GM13977 (cell line): ENCODE results near the gene SLC6A5.

Experiments used
- DNase-seq: peaks from one replicate; pipeline ENCODE4 v3.0.0; 2012; ENCODE audit warnings: low spot score
- in situ Hi-C: fragments of 300-500 bp; cut with MboI; formaldehyde crosslinking; loops from one replicate; pipeline ENCODE4 v1.12.0; 2022; ENCODE audit warnings: low sequenced_read_pairs, low pct_unique_long_range_greater_than_20kb, mixed read lengths, inconsistent platforms; ENCODE audit not compliant: unreplicated experiment
- TF ChIP-seq, protein P1 (sequence below): IDR thresholded peaks from 2 replicates; pipeline ENCODE4 v1.5.1; 2012; ENCODE audit warnings: mild to moderate bottlenecking, control low read depth; ENCODE audit not compliant: insufficient read depth; ENCODE audit errors: extremely low read depth, missing control alignments

Gene SLC6A5

DNA sequence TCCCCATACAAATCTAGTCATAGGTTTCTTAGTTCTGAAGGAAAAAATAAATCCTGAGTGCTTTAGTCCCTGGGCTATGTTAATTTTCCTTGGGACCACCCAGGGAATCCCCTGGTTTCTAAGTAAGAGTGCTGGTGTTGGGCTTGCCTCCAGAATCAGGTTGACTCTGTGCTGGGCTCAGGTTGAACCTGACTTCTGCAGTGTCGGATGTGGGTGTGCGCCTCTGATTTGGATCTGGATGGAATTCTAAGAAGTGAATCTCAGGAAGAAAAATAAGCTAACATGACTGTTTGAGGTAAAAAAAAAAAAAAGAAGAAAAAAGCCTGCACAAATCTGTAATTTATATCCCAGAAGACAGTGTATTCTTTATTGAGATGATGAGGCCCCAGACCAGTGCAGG is 41.0 kb downstream of the SLC6A5 start:
- in situ Hi-C loops, result loop anchor here (25.0 kb wide), 1 partner anchor 1497 kb away; no protein-coding TSS in a partner anchor
- DNase-seq, result no peak
- TF ChIP-seq, protein P1, sequence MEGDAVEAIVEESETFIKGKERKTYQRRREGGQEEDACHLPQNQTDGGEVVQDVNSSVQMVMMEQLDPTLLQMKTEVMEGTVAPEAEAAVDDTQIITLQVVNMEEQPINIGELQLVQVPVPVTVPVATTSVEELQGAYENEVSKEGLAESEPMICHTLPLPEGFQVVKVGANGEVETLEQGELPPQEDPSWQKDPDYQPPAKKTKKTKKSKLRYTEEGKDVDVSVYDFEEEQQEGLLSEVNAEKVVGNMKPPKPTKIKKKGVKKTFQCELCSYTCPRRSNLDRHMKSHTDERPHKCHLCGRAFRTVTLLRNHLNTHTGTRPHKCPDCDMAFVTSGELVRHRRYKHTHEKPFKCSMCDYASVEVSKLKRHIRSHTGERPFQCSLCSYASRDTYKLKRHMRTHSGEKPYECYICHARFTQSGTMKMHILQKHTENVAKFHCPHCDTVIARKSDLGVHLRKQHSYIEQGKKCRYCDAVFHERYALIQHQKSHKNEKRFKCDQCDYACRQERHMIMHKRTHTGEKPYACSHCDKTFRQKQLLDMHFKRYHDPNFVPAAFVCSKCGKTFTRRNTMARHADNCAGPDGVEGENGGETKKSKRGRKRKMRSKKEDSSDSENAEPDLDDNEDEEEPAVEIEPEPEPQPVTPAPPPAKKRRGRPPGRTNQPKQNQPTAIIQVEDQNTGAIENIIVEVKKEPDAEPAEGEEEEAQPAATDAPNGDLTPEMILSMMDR, result no peak

DNA sequence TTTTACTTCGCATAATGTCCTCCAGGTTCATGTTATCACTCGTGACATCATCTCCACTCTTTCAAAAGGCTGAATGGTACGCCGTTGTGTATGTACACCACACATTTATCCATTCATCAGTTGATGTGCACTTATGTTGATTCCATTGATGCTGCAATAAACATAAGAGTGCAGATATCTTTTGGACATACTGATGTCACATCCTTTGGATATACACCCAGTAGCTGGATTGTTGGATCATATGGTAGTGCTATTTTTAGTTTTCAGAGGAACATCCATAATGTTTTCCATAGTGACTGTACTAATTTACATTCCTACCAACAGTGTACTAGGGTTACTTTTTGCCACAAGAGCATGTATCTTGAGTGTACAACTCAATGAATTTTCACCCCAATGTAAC is 45.0 kb downstream of the SLC6A5 start:
- no peak for DNase-seq
- TF ChIP-seq, protein P1, result no peak
- in situ Hi-C loops, result loop anchor here (25.0 kb wide), 1 partner anchor 1493 kb away; no protein-coding TSS in a partner anchor

DNA sequence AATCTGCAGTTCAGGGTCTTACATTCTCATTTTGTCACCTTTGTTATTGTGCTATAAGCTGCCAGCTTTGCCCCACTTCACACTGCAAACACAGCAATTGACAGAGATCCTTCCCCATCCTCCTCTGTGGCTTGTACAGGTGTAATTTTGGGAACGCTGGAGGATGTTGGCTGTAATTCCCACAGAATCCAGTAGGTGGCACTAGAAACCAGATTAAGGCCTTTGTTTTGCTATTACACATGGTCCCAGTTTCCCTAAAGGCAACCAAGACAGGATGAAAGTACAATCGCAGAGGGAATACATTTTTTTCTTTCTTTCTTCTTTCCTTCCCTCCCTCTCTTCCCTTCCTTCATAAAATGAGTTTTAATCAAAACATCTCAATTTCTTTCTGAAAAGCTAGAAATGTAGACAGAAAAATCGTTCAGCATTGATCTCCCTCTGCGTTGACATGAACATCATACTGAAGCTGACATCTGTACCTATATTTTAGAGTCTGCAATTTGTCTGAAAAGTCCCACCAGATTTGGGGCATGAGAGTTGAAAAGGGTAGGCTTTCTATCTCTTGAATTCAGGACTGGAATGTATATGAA is 48.7 kb downstream of the SLC6A5 start:
- in situ Hi-C loops, result loop anchor here (25.0 kb wide), 1 partner anchor 1489 kb away; no protein-coding TSS in a partner anchor

DNA sequence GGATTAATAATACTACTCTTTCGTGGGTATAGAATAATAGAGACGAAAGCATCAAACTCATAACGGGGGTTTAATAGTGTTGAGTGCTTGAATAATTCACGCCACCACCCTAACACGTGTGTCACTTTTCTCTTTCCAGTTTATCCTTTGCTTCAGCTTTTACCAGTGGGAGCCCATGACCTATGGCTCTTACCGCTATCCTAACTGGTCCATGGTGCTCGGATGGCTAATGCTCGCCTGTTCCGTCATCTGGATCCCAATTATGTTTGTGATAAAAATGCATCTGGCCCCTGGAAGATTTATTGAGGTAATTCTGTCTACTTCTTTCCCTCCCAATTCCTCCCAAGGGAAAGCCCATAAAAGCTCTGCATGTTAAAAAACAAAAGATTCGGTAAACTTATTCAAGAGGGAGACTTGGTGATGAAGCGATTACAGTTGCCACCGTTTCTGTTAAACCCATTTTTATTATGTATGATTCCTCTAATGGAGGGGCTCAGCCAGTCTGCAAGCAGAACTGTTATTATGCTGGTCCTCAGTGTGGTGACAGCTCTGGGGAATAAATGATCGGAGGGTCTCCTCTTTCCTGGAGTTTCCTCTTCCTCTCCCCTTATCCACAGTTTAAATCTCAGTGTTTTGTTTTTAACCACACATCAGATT is 52.9 kb downstream of the SLC6A5 start:
- DNase-seq, result no peak
- TF ChIP-seq, protein P1, result no peak
- in situ Hi-C loops, result loop anchor here (25.0 kb wide), 1 partner anchor 860 kb away; no protein-coding TSS in a partner anchor

More for the DNA sequence above, 48.7 kb downstream of the SLC6A5 start:
- TF ChIP-seq, protein P1, result peak; percentile 81
- peak; percentile 74 for DNase-seq

DNA sequence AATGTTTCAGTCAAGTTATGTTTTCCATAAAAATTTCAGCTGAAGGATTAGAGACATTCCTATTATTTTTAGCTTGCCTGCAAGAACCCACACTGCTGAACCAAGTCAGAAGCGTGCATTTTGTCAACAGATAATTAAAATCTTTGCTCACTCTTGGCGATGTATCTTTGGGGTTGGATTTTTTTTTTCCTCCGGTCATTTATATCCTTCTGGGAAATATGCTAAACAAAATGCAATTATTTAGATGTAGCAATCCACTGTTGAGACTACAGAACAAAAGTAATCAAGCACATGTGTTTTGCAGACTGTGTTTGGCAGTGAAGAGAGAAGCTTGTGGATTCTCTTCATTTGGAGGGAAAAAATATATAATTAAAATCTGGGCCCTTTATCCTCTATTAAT is 54.6 kb downstream of the SLC6A5 start:
- TF ChIP-seq, protein P1, result no peak
- in situ Hi-C loops, result loop anchor here (25.0 kb wide), 1 partner anchor 858 kb away; no protein-coding TSS in a partner anchor
- DNase-seq, result no peak

DNA sequence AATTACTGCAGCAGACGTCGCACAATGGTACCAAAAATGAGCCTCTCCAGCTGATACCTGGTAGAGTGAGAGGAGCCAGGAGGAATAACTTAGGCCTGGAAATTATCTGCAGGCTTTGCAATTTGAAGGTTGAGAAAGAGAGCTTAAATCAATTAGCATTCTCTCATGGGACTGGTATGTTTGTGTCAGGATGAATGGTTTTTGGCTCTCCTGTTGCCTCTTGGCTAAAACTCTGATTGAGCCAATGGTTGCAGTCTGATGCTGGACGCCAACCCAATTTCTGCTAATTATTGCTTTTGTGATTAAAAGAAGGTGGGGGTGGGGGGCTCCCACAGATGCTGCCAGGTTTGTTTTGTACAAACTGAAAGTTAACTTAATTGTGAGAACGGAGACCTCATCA is 57.5 kb downstream of the SLC6A5 start:
- in situ Hi-C loops, result loop anchor here (25.0 kb wide), 1 partner anchor 855 kb away; no protein-coding TSS in a partner anchor
- DNase-seq, result no peak
- TF ChIP-seq, protein P1, result no peak
